Mononuclear cell (primary cell): ENCODE measurements around the gene NUP133. TPM values are rescaled to one million over a fixed set of nuclear protein-coding genes. Genes with fewer than 3 reads are reported as not detected.
"Not testable (repeated sequence)": the region's sequence is repeated elsewhere in the genome, so short reads cannot be mapped to it uniquely, and the experiment has no call there.

Experiments used
- H3K27me3 ChIP-seq: 2 replicates; pipeline ENCODE4 v1.6.0; 2011; ENCODE audit warnings: low read length, control low read depth; ENCODE audit not compliant: insufficient read depth
- H3K4me1 ChIP-seq: 2 replicates; pipeline ENCODE4 v1.5.1; 2011; ENCODE audit warnings: mild to moderate bottlenecking, low read length, control low read depth; ENCODE audit not compliant: insufficient read depth
- H3K4me3 ChIP-seq: 2 replicates; pipeline ENCODE4 v1.5.1; 2011; ENCODE audit warnings: mild to moderate bottlenecking, low read length, moderate library complexity
- H3K9me3 ChIP-seq: 2 replicates; pipeline ENCODE4 v1.5.1; 2011; ENCODE audit warnings: low read depth, mild to moderate bottlenecking, control low read depth, low read length
- total RNA-seq: library from RNA; depleted of rRNA; stranded (reverse); fragments of >200 nt; gene quantifications from one replicate; pipeline ENCODE4 v1.2.3, GENCODE V29; 2012

NUP133 gene
- total RNA-seq, 1 donor, result 42.0 TPM

DNA sequence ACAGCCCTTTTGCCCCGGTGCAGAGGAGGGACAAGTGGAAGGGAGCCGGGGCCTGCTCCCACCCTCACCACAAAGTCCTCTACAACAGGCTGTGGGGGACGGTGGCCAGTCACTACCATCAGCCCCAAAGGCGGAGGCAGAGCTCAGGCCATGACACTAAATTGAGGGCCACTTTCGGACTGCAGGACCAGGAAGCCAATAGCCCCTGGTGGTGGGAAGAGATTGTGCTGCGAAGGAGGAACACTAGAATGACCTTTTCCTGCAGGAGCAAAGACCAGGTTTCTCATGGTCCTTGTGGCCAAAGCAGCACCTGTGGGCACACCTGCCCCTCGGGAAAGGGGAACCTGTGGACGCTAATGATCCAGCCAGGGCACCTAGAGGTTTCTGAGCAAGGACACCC lies 104.6 kb downstream of the NUP133 start:
- peaks cover 39% of the 10 kb centered on the region for H3K27me3 ChIP-seq
- H3K4me3 ChIP-seq, result no peak overlapping the region
- H3K4me1 ChIP-seq, result peaks cover 5% of the 10 kb centered on the region
- no peaks in the 10 kb centered on the region for H3K9me3 ChIP-seq

DNA sequence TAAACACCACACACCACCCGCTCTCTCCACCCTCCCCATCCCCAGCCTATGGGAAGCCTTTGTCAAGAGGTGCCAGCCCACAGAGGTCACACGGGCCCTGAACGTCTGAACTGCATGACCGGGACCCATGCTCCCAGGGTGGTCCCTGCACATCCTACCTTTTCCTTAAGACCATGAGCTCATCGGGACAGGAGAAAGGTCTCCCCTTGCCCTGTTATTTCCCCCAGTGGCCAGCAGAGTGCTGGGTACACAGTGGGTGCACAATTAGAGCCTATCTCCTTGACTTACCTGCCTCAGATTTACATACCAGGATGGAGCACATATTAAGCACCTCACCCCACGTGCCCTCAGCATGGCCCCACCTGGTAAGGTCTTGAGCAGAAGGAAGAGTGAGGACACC lies 105.1 kb downstream of the NUP133 start:
- H3K4me3 ChIP-seq, result no peak overlapping the region
- H3K27me3 ChIP-seq, result peaks cover 33% of the 10 kb centered on the region
- H3K4me1 ChIP-seq, result peaks cover 5% of the 10 kb centered on the region
- H3K9me3 ChIP-seq, result no peaks in the 10 kb centered on the region

DNA sequence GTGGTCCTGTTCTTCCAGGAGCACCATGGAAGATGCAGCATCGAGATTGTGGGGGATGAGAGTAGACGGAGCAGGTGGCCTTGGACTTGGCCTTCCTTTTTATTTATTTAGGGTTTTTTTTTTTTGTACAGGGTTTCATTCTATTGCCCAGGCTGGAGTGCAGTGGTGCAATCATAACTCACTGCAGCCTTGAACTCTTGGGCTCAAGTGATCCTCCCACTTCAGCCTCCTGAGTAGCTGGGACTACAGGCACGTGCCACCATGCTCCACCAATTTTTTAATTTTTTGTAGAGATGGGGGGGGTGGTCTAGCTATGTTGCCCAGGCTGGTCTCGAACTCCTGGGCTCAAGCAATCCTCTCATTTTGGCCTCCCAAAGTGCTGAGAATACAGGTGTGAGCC lies 105.8 kb downstream of the NUP133 start:
- not testable (repeated sequence) for H3K9me3 ChIP-seq, H3K4me1 ChIP-seq, H3K4me3 ChIP-seq
- peaks cover 27% of the 10 kb centered on the region for H3K27me3 ChIP-seq

DNA sequence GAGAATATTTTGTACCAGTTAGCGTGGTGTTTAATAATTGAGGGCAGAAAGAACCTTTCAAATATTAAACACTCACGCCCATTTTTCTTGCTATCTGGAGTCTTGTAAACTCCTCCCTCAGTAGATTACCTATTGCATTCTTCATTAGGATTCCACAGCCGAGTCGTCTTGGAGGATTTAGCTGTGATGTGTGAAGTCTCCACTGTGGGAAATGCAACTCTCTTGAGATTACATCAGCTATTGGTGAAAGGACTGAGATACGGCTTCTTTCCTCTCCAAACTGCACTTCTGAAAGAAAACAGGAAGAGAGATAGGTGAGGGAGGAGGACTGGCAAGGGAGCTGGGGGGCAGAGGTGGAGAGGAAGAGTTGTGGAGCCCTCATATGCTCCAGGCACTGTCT lies 110.4 kb downstream of the NUP133 start:
- Histone ChIP-seq H3K27me3 (peaks cover 2% of the 10 kb centered on the region), H3K4me3 (no peak overlapping the region), H3K4me1 (no peaks in the 10 kb centered on the region), H3K9me3 (no peaks in the 10 kb centered on the region)

DNA sequence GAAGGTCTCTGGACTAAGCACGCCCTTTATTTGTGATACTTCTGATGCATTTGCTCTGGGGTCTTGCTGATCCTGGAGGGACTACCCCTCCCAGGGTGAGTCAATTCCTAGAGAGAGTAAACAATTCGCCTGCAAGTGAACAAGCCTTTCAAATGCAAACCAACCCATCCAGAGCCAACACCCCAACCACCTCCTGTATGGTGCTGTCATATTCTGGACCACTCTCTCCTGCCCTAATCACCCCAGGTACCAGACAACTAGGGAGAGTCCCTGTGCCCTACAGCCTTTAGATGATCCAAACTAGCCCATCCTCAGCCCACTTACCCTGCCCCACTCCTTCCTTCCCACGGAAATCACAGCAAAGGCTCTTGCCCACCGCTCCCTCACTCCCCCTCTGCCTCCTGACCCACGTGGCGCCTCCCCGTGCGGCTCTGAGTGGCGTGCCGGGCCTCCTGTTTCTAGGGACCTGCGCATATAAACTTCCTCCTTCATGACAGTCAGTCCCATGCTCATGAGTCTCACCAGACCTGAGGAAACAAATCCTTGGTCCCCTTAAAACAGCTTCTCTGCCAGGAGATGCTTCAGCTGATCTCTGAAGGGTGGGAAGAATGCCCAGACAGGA lies 111.4 kb downstream of the NUP133 start:
- Histone ChIP-seq H3K4me3 (no peak overlapping the region), H3K27me3 (no peaks in the 10 kb centered on the region), H3K4me1 (no peaks in the 10 kb centered on the region), H3K9me3 (no peaks in the 10 kb centered on the region)

DNA sequence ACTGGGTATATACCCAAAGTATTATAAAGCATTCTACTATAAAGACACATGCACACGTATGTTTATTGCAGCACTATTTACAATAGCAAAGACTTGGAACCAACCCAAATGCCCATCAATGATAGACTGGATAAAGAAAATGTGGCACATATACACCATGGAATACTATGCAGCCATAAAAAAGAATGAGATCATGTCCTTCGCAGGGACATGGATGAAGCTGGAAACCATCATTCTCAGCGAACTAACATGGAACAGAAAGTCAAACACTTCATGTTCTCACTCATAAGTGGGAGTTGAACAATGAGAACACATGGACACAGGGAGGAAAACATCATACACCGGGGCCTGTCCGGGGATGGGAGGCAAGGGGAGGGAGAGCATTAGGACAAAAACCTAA lies 113.6 kb downstream of the NUP133 start:
- not testable (repeated sequence) for H3K27me3 ChIP-seq, H3K9me3 ChIP-seq, H3K4me3 ChIP-seq

DNA sequence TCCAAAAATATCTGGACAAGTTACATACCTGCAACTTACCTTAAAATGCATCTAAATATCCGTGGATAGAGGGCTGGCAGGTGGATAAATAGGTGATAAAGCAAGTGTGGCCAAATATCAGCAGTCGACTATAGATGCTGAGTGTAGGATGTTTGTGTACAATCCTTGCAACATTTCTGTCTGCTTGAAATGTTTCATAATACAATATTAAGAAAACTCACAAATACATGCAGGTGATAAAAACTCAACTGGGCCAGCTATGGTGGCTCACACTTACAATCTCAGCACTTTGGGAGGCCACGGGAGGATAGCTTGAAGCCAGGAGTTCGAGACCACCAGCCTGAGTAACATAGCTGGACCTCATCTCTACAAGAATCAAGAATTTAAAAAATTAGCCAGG lies 115.2 kb downstream of the NUP133 start:
- no peaks in the 10 kb centered on the region for H3K4me1 ChIP-seq
- no peaks in the 10 kb centered on the region for H3K27me3 ChIP-seq
- no peak overlapping the region for H3K4me3 ChIP-seq
- H3K9me3 ChIP-seq, result no peaks in the 10 kb centered on the region

More for the DNA sequence above, 113.6 kb downstream of the NUP133 start:
- not testable (repeated sequence) for H3K4me1 ChIP-seq

Other genes with a start within 250 kb of the NUP133 start
- gene RAB4A, start 237.2 kb downstream of the NUP133 start, total RNA-seq, result 20.9 TPM
- 21.1 TPM for gene CCSAP, start 165.3 kb downstream of the NUP133 start, total RNA-seq
- not detected for gene ACTA1, start 74.2 kb downstream of the NUP133 start, total RNA-seq
- gene ABCB10, start 50.4 kb upstream of the NUP133 start, total RNA-seq, result 12.1 TPM
- 20.1 TPM for gene TAF5L, start 117.8 kb upstream of the NUP133 start, total RNA-seq
- gene URB2, start 117.9 kb upstream of the NUP133 start, total RNA-seq, result 8.2 TPM